Activated CD8-positive, alpha-beta T cell treated with anti-CD3 and anti-CD28 coated beads for 36 hours (primary cell): ENCODE results near the gene CIITA. TPM values are rescaled to one million over a fixed set of nuclear protein-coding genes. Genes with fewer than 3 reads are reported as not detected.

Experiments
- ATAC-seq: fragments of 200-7000 bp; cut with Tn5 transposase; one replicate; pipeline ENCODE4 v1.10.0; 2021; ENCODE audit warnings: mild to moderate bottlenecking, moderate library complexity
- CTCF ChIA-PET: fragments of 350-600 bp; sonication (Branson Sonifier 250); formaldehyde crosslinking; loops from one replicate; lab custom pipeline; 2021; ENCODE audit warnings: antibody characterized with exemption; lab: Charles Lee
- POLR2A ChIA-PET: fragments of 350-600 bp; sonication (Branson Sonifier 250); formaldehyde crosslinking; loops from one replicate; lab custom pipeline; 2021; ENCODE audit warnings: antibody characterized with exemption; lab: Charles Lee
- DNase-seq: peaks from one replicate; pipeline ENCODE4 v3.0.0-alpha.2; 2020
- H3K27ac Mint-ChIP-seq: one replicate; pipeline ENCODE4 v1.8.0; 2021; ENCODE audit warnings: mild to moderate bottlenecking, mixed read lengths
- H3K27me3 Mint-ChIP-seq: one replicate; pipeline ENCODE4 v1.8.0; 2021; ENCODE audit warnings: mixed read lengths
- H3K36me3 Mint-ChIP-seq: one replicate; pipeline ENCODE4 v1.8.0; 2021; ENCODE audit warnings: low read depth, mixed read lengths
- H3K4me1 Mint-ChIP-seq: one replicate; pipeline ENCODE4 v1.8.0; 2021; ENCODE audit warnings: low read depth, mixed read lengths
- H3K4me3 Mint-ChIP-seq: one replicate; pipeline ENCODE4 v1.8.0; 2021; ENCODE audit warnings: mild to moderate bottlenecking, moderate library complexity, mixed read lengths
- H3K9me3 Mint-ChIP-seq: one replicate; pipeline ENCODE4 v1.8.0; 2021; ENCODE audit warnings: mixed read lengths
- intact Hi-C: fragments of 100-400 bp; cut with micrococcal nuclease; formaldehyde crosslinking; loops from one replicate; pipeline ENCODE4 v1.10.0; 2022
- total RNA-seq, 2 experiments: library from RNA; stranded (reverse); gene quantifications; one replicate each; pipeline ENCODE4 v1.2.3, GENCODE V29; 2021
- TF ChIP-seq, protein P1 (sequence below): fragments of 200-600 bp; IDR thresholded peaks from one replicate; pipeline ENCODE4 v1.8.0; 2022; ENCODE audit warnings: antibody characterized with exemption, mild to moderate bottlenecking

Gene CIITA
- total RNA-seq, 2 experiments from 2014 or later: 4.4 to 5.3 TPM

DNA sequence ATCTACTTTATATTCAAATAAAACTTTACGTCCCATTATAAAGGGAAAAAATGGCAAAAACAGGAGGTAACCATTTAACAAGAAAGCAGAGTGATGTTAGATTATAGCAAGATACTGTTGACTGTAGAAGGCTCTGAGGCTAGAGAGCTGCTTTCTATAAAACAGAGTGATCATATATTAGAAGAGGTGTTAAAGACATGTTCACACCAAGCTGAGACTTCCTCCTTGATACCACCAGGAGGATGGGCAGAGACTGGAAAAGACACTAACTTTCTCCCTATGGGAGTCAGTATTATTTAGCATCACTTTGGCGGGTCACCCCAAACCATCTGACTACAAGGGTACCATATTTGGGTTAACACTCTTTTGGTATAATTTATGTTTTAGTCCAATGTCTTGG, 687 bp upstream of the CIITA start:
- POLR2A ChIA-PET: interaction anchor here (1.0 to 1.3 kb wide), 2 partner anchors 26 to 132 kb away, joined by 3 to 4 read pairs; no protein-coding TSS in a partner anchor
- TF ChIP-seq, protein P1, sequence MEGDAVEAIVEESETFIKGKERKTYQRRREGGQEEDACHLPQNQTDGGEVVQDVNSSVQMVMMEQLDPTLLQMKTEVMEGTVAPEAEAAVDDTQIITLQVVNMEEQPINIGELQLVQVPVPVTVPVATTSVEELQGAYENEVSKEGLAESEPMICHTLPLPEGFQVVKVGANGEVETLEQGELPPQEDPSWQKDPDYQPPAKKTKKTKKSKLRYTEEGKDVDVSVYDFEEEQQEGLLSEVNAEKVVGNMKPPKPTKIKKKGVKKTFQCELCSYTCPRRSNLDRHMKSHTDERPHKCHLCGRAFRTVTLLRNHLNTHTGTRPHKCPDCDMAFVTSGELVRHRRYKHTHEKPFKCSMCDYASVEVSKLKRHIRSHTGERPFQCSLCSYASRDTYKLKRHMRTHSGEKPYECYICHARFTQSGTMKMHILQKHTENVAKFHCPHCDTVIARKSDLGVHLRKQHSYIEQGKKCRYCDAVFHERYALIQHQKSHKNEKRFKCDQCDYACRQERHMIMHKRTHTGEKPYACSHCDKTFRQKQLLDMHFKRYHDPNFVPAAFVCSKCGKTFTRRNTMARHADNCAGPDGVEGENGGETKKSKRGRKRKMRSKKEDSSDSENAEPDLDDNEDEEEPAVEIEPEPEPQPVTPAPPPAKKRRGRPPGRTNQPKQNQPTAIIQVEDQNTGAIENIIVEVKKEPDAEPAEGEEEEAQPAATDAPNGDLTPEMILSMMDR: no peak
- Mint-ChIP-seq H3K4me3 (peak overlapping the region; percentile 81), H3K4me1 (peaks cover 65% of the 10 kb centered on the region), H3K27ac (peak overlapping the region; percentile 26), H3K36me3 (no peaks in the 10 kb centered on the region), H3K9me3 (no peaks in the 10 kb centered on the region), H3K27me3 (peaks cover 58% of the 10 kb centered on the region)
- CTCF ChIA-PET: interaction anchor here (2.0 to 3.7 kb wide), 2 partner anchors 40 to 42 kb away, joined by 5 to 27 read pairs; no protein-coding TSS in a partner anchor
- ATAC-seq (no peak), DNase-seq (no peak)
- intact Hi-C loops: no loop called here

DNA sequence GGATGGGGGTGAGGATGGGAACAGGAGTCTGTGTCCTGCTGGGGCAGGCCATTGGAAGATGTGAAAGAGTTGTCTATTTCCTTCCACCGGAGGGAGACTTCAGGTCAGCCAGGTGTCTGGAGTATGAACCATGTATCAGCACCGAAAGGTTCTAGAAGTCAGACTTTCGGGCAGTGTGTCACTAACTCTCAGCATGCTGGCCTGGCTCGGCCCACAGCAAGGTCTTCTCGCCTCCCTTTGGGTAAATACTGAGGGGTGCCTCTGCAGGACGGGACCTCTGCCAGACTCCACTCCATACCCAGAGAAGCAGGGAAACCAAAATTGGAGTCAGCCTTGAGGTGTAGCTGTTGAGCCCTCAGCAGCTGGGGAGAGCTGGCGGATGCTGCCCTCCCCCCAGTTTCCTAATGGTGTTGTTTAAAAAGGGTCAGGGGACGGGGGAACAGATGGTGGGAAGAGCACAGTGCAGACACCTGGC, 507 bp downstream of the CIITA start:
- TF ChIP-seq, protein P1: no peak
- Mint-ChIP-seq H3K4me3 (peak overlapping the region; percentile 81), H3K9me3 (no peaks in the 10 kb centered on the region), H3K36me3 (no peaks in the 10 kb centered on the region), H3K4me1 (peaks cover 66% of the 10 kb centered on the region), H3K27ac (peak overlapping the region; percentile 74), H3K27me3 (peaks cover 60% of the 10 kb centered on the region)
- CTCF ChIA-PET: interaction anchor here (0.5 to 3.7 kb wide), 4 partner anchors 36 to 742 kb away, joined by 3 to 27 read pairs (median 4); no protein-coding TSS in a partner anchor
- no peak for ATAC-seq
- POLR2A ChIA-PET: interaction anchor here (1.0 to 1.3 kb wide), 2 partner anchors 25 to 133 kb away, joined by 3 to 4 read pairs; no protein-coding TSS in a partner anchor
- no peak for DNase-seq
- intact Hi-C loops: no loop called here

DNA sequence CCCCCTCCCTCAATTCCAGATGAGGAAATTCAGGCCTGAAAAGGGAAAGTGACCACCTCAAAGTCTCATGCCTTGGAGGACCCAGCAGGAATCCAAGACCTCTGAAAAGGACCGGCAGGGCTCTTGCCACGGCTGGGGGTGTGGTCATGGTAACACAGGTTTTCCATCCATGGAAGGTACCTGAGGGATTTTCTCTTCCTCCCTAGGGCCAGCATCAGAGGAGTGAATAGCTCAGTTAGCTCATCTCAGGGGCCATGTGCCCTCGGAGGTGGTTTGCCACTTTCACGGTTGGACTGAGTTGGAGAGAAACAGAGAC, 1.3 kb downstream of the CIITA start:
- TF ChIP-seq, protein P1: no peak
- DNase-seq (peak; percentile 29), ATAC-seq (no peak)
- Mint-ChIP-seq H3K4me1 (peaks cover 66% of the 10 kb centered on the region), H3K27ac (no peak overlapping the region), H3K4me3 (peak overlapping the region; percentile 81), H3K27me3 (peaks cover 57% of the 10 kb centered on the region), H3K9me3 (no peaks in the 10 kb centered on the region), H3K36me3 (no peaks in the 10 kb centered on the region)
- CTCF ChIA-PET: interaction anchor here (0.5 to 3.7 kb wide), 7 partner anchors 22 to 741 kb away, joined by 3 to 27 read pairs (median 3); no protein-coding TSS in a partner anchor
- intact Hi-C loops: no loop called here
- POLR2A ChIA-PET: interaction anchor here (1.0 to 1.5 kb wide), 4 partner anchors 15 to 48 kb away, joined by 3 read pairs; no protein-coding TSS in a partner anchor

DNA sequence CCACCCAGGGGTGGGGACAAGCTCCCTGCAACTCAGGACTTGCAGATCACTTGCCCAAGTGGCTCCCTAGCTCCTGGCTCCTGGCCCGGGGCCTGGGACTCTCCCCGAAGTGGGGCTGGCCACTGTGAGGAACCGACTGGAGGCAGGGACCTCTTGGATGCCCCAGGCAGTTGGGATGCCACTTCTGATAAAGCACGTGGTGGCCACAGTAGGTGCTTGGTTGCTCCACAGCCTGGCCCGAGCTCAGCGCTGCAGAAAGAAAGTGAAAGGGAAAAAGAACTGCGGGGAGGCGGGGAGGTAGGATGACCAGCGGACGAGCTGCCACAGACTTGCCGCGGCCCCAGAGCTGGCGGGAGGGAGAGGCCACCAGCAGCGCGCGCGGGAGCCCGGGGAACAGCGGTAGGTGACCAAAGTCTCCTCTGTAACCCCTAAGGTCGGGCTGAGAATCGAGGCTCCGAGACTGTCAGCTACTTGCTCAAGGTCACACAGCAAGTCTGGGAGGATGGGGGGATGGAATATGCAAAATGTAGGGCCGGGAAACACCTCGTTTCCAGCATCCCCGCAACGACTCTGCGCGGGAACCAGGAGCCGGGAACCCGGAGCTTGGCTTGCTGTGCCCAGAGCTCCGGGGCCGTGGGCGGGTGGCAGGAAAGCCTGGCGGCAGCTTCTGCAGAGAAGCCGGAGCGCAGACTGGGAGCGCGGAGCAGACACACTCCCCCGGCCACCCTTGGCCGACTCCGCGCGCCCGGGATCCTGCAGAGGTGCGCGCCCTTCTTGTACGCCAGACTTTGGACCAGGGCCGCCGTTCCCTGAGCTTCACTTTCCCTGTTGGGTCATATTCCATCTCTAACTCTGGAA, 1.9 kb downstream of the CIITA start:
- Mint-ChIP-seq H3K9me3 (no peaks in the 10 kb centered on the region), H3K4me1 (peaks cover 66% of the 10 kb centered on the region), H3K4me3 (peak overlapping the region; percentile 81), H3K36me3 (no peaks in the 10 kb centered on the region), H3K27me3 (peaks cover 60% of the 10 kb centered on the region), H3K27ac (peak overlapping the region; percentile 46)
- intact Hi-C loops: no loop called here
- DNase-seq (peak; percentile 43), ATAC-seq (peak; percentile 9)
- CTCF ChIA-PET: interaction anchor here (1.0 to 3.7 kb wide), 6 partner anchors 21 to 134 kb away, joined by 3 to 27 read pairs (median 3); no protein-coding TSS in a partner anchor
- POLR2A ChIA-PET: interaction anchor here (1.0 to 1.5 kb wide), 4 partner anchors 14 to 47 kb away, joined by 3 read pairs; no protein-coding TSS in a partner anchor
- TF ChIP-seq, protein P1: no peak
